22Rv1 (cell line): ENCODE data around the gene ACP3.

Source experiments
- CTCF ChIP-seq: fragments of 450-650 bp; IDR thresholded peaks from 2 replicates; pipeline ENCODE4 v1.5.1; 2017; ENCODE audit warnings: mild to moderate bottlenecking
- ZFX ChIP-seq: fragments of 450-650 bp; IDR thresholded peaks from 2 replicates; pipeline ENCODE4 v1.6.1; 2017; ENCODE audit warnings: antibody characterized with exemption, borderline replicate concordance

GRCh38 chr3:132401255-132401654 lies 84.0 kb downstream of the ACP3 start:
- no peak for TF ChIP-seq CTCF
- TF ChIP-seq ZFX, result no peak
